SK-N-SH (cell line): ENCODE measurements around the gene NPS. TPM values are rescaled to one million over a fixed set of nuclear protein-coding genes. Genes with fewer than 3 reads are reported as not detected.

Experiments used
- CTCF ChIA-PET: fragments of 300-600, 350-600 bp; formaldehyde crosslinking; extraction: SDS; loops from one replicate; lab custom pipeline; 2021; lab: Yijun Ruan, JAX
- POLR2A ChIA-PET: fragments of 350-600 bp; sonication (Branson Sonifier 250); formaldehyde crosslinking; extraction: SDS; loops from one replicate; lab custom pipeline; 2020; ENCODE audit warnings: antibody characterized with exemption, inconsistent platforms; lab: Yijun Ruan, JAX
- DNase-seq: peaks from one replicate; pipeline ENCODE4 v3.0.0; 2012
- H2AFZ ChIP-seq: fragments of 200-600 bp; sonication (generic); 2 replicates; pipeline ENCODE4 v1.8.1; 2016; ENCODE audit warnings: antibody characterized with exemption, mild to moderate bottlenecking, low read depth
- H3F3A ChIP-seq: fragments of 200-600 bp; sonication (generic); replicated peaks from 2 replicates; pipeline ENCODE3; 2016; ENCODE audit warnings: antibody characterized with exemption, mild to moderate bottlenecking; ENCODE audit not compliant: insufficient read depth
- H3K27ac ChIP-seq, 2 experiments: fragments of 200-500 bp in 1 of 2; fragments of 200-600 bp in 1 of 2; sonication (Bioruptor generic) in 1 of 2; sonication (generic), shearing (Covaris generic) in 1 of 2; 2 replicates each; pipeline versions ENCODE4 v1.5.1 to v1.6.1; 2014 to 2016; ENCODE audit warnings: low read depth in 2 of 2, inconsistent platforms in 1 of 2, low read length in 1 of 2, mild to moderate bottlenecking in 1 of 2, mixed read lengths in 1 of 2
- H3K27me3 ChIP-seq: fragments of 200-600 bp; sonication (generic), shearing (Covaris generic); 2 replicates; pipeline ENCODE4 v1.6.1; 2016; ENCODE audit warnings: mixed run types; ENCODE audit not compliant: insufficient read depth
- H3K36me3 ChIP-seq, 2 experiments: fragments of 200-500 bp in 1 of 2; fragments of 200-600 bp in 1 of 2; sonication (Bioruptor generic) in 1 of 2; sonication (generic) in 1 of 2; replicated peaks in 1 of 2; 2 replicates each; pipeline versions ENCODE3 to v1.5.1; 2014 to 2016; ENCODE audit warnings: low read length in 1 of 2, mild to moderate bottlenecking in 1 of 2; ENCODE audit not compliant: insufficient read depth in 2 of 2, control insufficient read depth in 1 of 2
- H3K4me1 ChIP-seq, 2 experiments: fragments of 200-500 bp in 1 of 2; fragments of 200-600 bp in 1 of 2; sonication (Bioruptor generic) in 1 of 2; sonication (generic), shearing (Covaris generic) in 1 of 2; 2 replicates each; pipeline versions ENCODE4 v1.5.1 to v1.6.1; 2014 to 2016; ENCODE audit warnings: low read depth in 1 of 2, low read length in 1 of 2, mixed run types in 1 of 2; ENCODE audit not compliant: insufficient read depth in 2 of 2, control insufficient read depth in 1 of 2
- H3K4me2 ChIP-seq: fragments of 200-600 bp; sonication (generic), shearing (Covaris generic); 2 replicates; pipeline ENCODE4 v1.6.1; 2017; ENCODE audit warnings: mixed run types
- H3K4me3 ChIP-seq, 2 experiments: fragments of 200-500 bp in 1 of 2; fragments of 200-600 bp in 1 of 2; sonication (Bioruptor generic) in 1 of 2; sonication (generic), shearing (Covaris generic) in 1 of 2; 2 replicates each; pipeline versions ENCODE4 v1.5.1 to v1.8.1; 2014 to 2016; ENCODE audit warnings: low read depth in 2 of 2, inconsistent platforms in 1 of 2, low read length in 1 of 2, mild to moderate bottlenecking in 1 of 2, mixed read lengths in 1 of 2, moderate library complexity in 1 of 2
- H3K79me2 ChIP-seq: fragments of 200-600 bp; sonication (generic); 2 replicates; pipeline ENCODE4 v1.8.1; 2017; ENCODE audit warnings: mild to moderate bottlenecking; ENCODE audit not compliant: insufficient read depth
- H3K9ac ChIP-seq: fragments of 200-600 bp; sonication (generic); 2 replicates; pipeline ENCODE4 v1.6.1; 2017; ENCODE audit warnings: mixed run types
- H3K9me2 ChIP-seq: fragments of 200-600 bp; sonication (generic); 2 replicates; pipeline ENCODE4 v1.6.1; 2017; ENCODE audit warnings: mixed run types
- H3K9me3 ChIP-seq: fragments of 200-600 bp; sonication (generic); 2 replicates; pipeline ENCODE4 v1.6.1; 2017; ENCODE audit warnings: mixed run types, mild to moderate bottlenecking, moderate library complexity
- H4K20me1 ChIP-seq: fragments of 200-600 bp; sonication (generic); 2 replicates; pipeline ENCODE4 v1.6.1; 2017; ENCODE audit warnings: mild to moderate bottlenecking, mixed run types; ENCODE audit not compliant: insufficient read depth
- CHD2 ChIP-seq: fragments of 150-350 bp; IDR thresholded peaks from 2 replicates; pipeline ENCODE4 v1.6.1; 2018; ENCODE audit warnings: low read length; ENCODE audit not compliant: partially characterized antibody
- ELF1 ChIP-seq: IDR thresholded peaks from 2 replicates; pipeline ENCODE4 v1.4.0; 2012
- EP300 ChIP-seq, 2 experiments: IDR thresholded peaks; 2 replicates each; pipeline versions ENCODE4 v1.4.0 to v1.6.1; 2012; ENCODE audit warnings: borderline replicate concordance in 1 of 2, low read depth in 1 of 2, low read length in 1 of 2
- EZH2phosphoT487 ChIP-seq: fragments of 200-600 bp; sonication (generic); IDR thresholded peaks from 2 replicates; pipeline ENCODE4 v1.6.1; 2017; ENCODE audit warnings: low read depth, mixed run types, mild to moderate bottlenecking, antibody characterized with exemption, moderate library complexity, borderline replicate concordance
- GABPA ChIP-seq: IDR thresholded peaks from 2 replicates; pipeline ENCODE4 v1.4.0; 2012; ENCODE audit warnings: low read depth, mild to moderate bottlenecking
- IRF3 ChIP-seq: fragments of 150-350 bp; IDR thresholded peaks from 2 replicates; pipeline ENCODE4 v1.6.1; 2016; ENCODE audit warnings: mild to moderate bottlenecking, low read depth, low read length
- JUND ChIP-seq: IDR thresholded peaks from 2 replicates; pipeline ENCODE4 v1.4.0; 2012
- MXI1 ChIP-seq: IDR thresholded peaks from 2 replicates; pipeline ENCODE4 v1.6.1; 2012; ENCODE audit warnings: mild to moderate bottlenecking, low read depth, low read length, improper control_type of control experiment
- POLR2AphosphoS5 ChIP-seq: IDR thresholded peaks from 2 replicates; pipeline ENCODE4 v1.6.1; 2012; ENCODE audit warnings: low read depth, low read length
- RCOR1 ChIP-seq: fragments of 150-350 bp; IDR thresholded peaks from 2 replicates; pipeline ENCODE4 v1.6.1; 2017; ENCODE audit warnings: antibody characterized with exemption, low read length
- RXRA ChIP-seq: IDR thresholded peaks from 2 replicates; pipeline ENCODE4 v1.4.0; 2012; ENCODE audit warnings: low read depth, mild to moderate bottlenecking, borderline replicate concordance
- SIN3A ChIP-seq: IDR thresholded peaks from 2 replicates; pipeline ENCODE4 v1.6.1; 2012; ENCODE audit warnings: low read depth, mild to moderate bottlenecking, low read length, moderate library complexity, borderline replicate concordance
- SMC3 ChIP-seq: IDR thresholded peaks from 2 replicates; pipeline ENCODE4 v1.6.1; 2012; ENCODE audit warnings: low read depth, low read length, improper control_type of control experiment
- TAF1 ChIP-seq: IDR thresholded peaks from 2 replicates; pipeline ENCODE4 v1.6.1; 2012; ENCODE audit warnings: low read depth, mild to moderate bottlenecking, low read length, moderate library complexity, borderline replicate concordance
- USF1 ChIP-seq: IDR thresholded peaks from 2 replicates; pipeline ENCODE4 v1.4.0; 2012; ENCODE audit warnings: low read depth, borderline replicate concordance
- WGBS: methylation state at CpG from one replicate; pipeline ENCODE4 v1.1.6; 2017; ENCODE audit warnings: low lambda C conversion rate; 5-methylcytosine and 5-hydroxymethylcytosine counted together
- polyA plus RNA-seq, 3 experiments: library from polyadenylated mRNA; depleted of rRNA; stranded (reverse); fragments of >200 nt; gene quantifications; 2 replicates each; pipeline ENCODE4 v1.2.3, GENCODE V29; 2012
- TF ChIP-seq, protein P1 (sequence below): IDR thresholded peaks from 2 replicates; pipeline ENCODE4; 2012
- TF ChIP-seq, protein P2 (sequence below): fragments of 200-600 bp; sonication (generic); IDR thresholded peaks from 2 replicates; pipeline ENCODE4 v1.6.1; 2017; ENCODE audit warnings: antibody characterized with exemption, mild to moderate bottlenecking, moderate library complexity
- TF ChIP-seq, protein P3 (sequence below): IDR thresholded peaks from 2 replicates; pipeline ENCODE4 v1.6.1; 2012; ENCODE audit warnings: mild to moderate bottlenecking, low read depth, low read length, moderate library complexity

NPS gene
- polyA plus RNA-seq, 1 of the 3 experiments (the other 2 are of a cell fraction) = not detected

- H3K9me2 ChIP-seq = no peaks in the 10 kb centered on the region
- no peaks in the 10 kb centered on the region for H3F3A ChIP-seq
- H3K9me3 ChIP-seq = no peaks in the 10 kb centered on the region
- no peaks in the 10 kb centered on the region for H3K4me1 ChIP-seq
- no peaks in the 10 kb centered on the region for H4K20me1 ChIP-seq
- CTCF ChIA-PET = interaction anchor here (1.7 to 2.0 kb wide), 2 partner anchors 34 to 1645 kb away, joined by 4 to 8 read pairs; no protein-coding TSS in a partner anchor
- no peak for DNase-seq
- H2AFZ ChIP-seq = no peak overlapping the region
- H3K4me3 ChIP-seq = no peak overlapping the region
- POLR2A ChIA-PET = no interaction called here
- H3K27ac ChIP-seq = no peak overlapping the region
- H3K27me3 ChIP-seq = no peaks in the 10 kb centered on the region
- TF ChIP-seq USF1 (no peak), EZH2phosphoT487 (no peak), IRF3 (no peak), SIN3A (no peak), JUND (no peak), EP300 (IDR thresholded peaks at IDR 0.05; ENCODE audit: borderline replicate concordance in 1 of 2, low read depth in 1 of 2, low read length in 1 of 2) (no peak), ELF1 (no peak), CHD2 (no peak), TAF1 (no peak), RXRA (no peak), SMC3 (no peak), POLR2AphosphoS5 (no peak), GABPA (no peak), RCOR1 (no peak), MXI1 (no peak)
- TF ChIP-seq, protein P1, sequence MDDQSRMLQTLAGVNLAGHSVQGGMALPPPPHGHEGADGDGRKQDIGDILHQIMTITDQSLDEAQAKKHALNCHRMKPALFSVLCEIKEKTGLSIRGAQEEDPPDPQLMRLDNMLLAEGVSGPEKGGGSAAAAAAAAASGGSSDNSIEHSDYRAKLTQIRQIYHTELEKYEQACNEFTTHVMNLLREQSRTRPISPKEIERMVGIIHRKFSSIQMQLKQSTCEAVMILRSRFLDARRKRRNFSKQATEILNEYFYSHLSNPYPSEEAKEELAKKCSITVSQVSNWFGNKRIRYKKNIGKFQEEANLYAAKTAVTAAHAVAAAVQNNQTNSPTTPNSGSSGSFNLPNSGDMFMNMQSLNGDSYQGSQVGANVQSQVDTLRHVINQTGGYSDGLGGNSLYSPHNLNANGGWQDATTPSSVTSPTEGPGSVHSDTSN = no peak
- TF ChIP-seq, protein P2, sequence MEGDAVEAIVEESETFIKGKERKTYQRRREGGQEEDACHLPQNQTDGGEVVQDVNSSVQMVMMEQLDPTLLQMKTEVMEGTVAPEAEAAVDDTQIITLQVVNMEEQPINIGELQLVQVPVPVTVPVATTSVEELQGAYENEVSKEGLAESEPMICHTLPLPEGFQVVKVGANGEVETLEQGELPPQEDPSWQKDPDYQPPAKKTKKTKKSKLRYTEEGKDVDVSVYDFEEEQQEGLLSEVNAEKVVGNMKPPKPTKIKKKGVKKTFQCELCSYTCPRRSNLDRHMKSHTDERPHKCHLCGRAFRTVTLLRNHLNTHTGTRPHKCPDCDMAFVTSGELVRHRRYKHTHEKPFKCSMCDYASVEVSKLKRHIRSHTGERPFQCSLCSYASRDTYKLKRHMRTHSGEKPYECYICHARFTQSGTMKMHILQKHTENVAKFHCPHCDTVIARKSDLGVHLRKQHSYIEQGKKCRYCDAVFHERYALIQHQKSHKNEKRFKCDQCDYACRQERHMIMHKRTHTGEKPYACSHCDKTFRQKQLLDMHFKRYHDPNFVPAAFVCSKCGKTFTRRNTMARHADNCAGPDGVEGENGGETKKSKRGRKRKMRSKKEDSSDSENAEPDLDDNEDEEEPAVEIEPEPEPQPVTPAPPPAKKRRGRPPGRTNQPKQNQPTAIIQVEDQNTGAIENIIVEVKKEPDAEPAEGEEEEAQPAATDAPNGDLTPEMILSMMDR = no peak
- TF ChIP-seq, protein P3, sequence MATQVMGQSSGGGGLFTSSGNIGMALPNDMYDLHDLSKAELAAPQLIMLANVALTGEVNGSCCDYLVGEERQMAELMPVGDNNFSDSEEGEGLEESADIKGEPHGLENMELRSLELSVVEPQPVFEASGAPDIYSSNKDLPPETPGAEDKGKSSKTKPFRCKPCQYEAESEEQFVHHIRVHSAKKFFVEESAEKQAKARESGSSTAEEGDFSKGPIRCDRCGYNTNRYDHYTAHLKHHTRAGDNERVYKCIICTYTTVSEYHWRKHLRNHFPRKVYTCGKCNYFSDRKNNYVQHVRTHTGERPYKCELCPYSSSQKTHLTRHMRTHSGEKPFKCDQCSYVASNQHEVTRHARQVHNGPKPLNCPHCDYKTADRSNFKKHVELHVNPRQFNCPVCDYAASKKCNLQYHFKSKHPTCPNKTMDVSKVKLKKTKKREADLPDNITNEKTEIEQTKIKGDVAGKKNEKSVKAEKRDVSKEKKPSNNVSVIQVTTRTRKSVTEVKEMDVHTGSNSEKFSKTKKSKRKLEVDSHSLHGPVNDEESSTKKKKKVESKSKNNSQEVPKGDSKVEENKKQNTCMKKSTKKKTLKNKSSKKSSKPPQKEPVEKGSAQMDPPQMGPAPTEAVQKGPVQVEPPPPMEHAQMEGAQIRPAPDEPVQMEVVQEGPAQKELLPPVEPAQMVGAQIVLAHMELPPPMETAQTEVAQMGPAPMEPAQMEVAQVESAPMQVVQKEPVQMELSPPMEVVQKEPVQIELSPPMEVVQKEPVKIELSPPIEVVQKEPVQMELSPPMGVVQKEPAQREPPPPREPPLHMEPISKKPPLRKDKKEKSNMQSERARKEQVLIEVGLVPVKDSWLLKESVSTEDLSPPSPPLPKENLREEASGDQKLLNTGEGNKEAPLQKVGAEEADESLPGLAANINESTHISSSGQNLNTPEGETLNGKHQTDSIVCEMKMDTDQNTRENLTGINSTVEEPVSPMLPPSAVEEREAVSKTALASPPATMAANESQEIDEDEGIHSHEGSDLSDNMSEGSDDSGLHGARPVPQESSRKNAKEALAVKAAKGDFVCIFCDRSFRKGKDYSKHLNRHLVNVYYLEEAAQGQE = no peak
- no peak overlapping the region for H3K4me2 ChIP-seq
- 38% methylated on average over 7 of the region's 7 CpGs for WGBS
- no peaks in the 10 kb centered on the region for H3K36me3 ChIP-seq
- no peak overlapping the region for H3K9ac ChIP-seq
- H3K79me2 ChIP-seq = no peaks in the 10 kb centered on the region
Measured at GRCh38 chr10:127578961-127579305, 29.8 kb downstream of the NPS start.
